ENCODE data around the gene CISTR.
A peak's percentile ranks its signal among the peaks of the same experiment; 100 is the strongest.

CISTR gene

GRCh38 chr12:53759261-53759660 lies 7.5 kb upstream of the CISTR start:
- Histone ChIP-seq H3K4me3 (ENCODE audit: low read depth, low read length) (no peak overlapping the region), H3K4me1 (ENCODE audit: control insufficient read depth, insufficient read depth, low read length) (peaks cover 16% of the 10 kb centered on the region), H3K27ac (ENCODE audit: extremely low read depth, low read depth, low read length) (no peak overlapping the region), H3K9me3 (ENCODE audit: control insufficient read depth, insufficient read depth, low read depth, low read length) (no peaks in the 10 kb centered on the region), H3K36me3 (ENCODE audit: control insufficient read depth in 2 of 2, insufficient read depth in 1 of 2, low read length in 2 of 2) (no peaks in the 10 kb centered on the region)
- POLR2A ChIA-PET = no interaction called here
- CTCF ChIA-PET = interaction anchor here (11.4 kb wide), 1 partner anchor 14 kb away, joined by 172 read pairs; no protein-coding TSS in a partner anchor
- TF ChIP-seq ZBTB17 (tag by site-specific recombination; IDR thresholded peaks at IDR 0.05) = 0 out of 2 replicates have a peak, but pooled peaks have one; percentile 25
- no peak for TF ChIP-seq ZNF529 (tag by site-specific recombination; IDR thresholded peaks at IDR 0.05; ENCODE audit: insufficient replicate concordance)

- H3K4me3 ChIP-seq (ENCODE audit: low read depth, low read length) = no peak overlapping the region
- H3K36me3 ChIP-seq (ENCODE audit: control insufficient read depth in 2 of 2, insufficient read depth in 1 of 2, low read length in 2 of 2) = no peaks in the 10 kb centered on the region
- H3K27ac ChIP-seq (ENCODE audit: extremely low read depth, low read depth, low read length) = no peak overlapping the region
- peaks cover 16% of the 10 kb centered on the region for H3K4me1 ChIP-seq (ENCODE audit: control insufficient read depth, insufficient read depth, low read length)
- CTCF ChIA-PET = interaction anchor here (0.8 to 11.4 kb wide), 4 partner anchors 10 to 56 kb away, joined by 3 to 172 read pairs (median 21); no protein-coding TSS in a partner anchor
- TF ChIP-seq ZSCAN23 (tag by site-specific recombination; IDR thresholded peaks at IDR 0.05) = no peak
- no peak for TF ChIP-seq MYNN (tag by site-specific recombination; IDR thresholded peaks at IDR 0.05; ENCODE audit: borderline replicate concordance)
- peak; percentile 68 for TF ChIP-seq ZNF366 (tag by site-specific recombination; conservative IDR thresholded peaks at IDR 0.05)
- TF ChIP-seq ZNF341 (tag by site-specific recombination; IDR thresholded peaks at IDR 0.05; ENCODE audit: low read depth) = 0 out of 2 replicates have a peak, but pooled peaks have one; percentile 10
- TF ChIP-seq ZNF138 (tag by site-specific recombination; IDR thresholded peaks at IDR 0.05; ENCODE audit: borderline replicate concordance) = no peak
- TF ChIP-seq GLIS1 (tag by site-specific recombination; IDR thresholded peaks at IDR 0.05) = no peak
- no peak for TF ChIP-seq ZNF211 (tag by site-specific recombination; IDR thresholded peaks at IDR 0.05; ENCODE audit: low read depth)
- TF ChIP-seq ZNF707 (tag by site-specific recombination; IDR thresholded peaks at IDR 0.05) = no peak
- no peaks in the 10 kb centered on the region for H3K9me3 ChIP-seq (ENCODE audit: control insufficient read depth, insufficient read depth, low read depth, low read length)
- POLR2A ChIA-PET = no interaction called here
These were observed 6.9 kb upstream of the CISTR start for GRCh38 chr12:53758730-53759103.

GRCh38 chr12:53758081-53758729 lies 6.4 kb upstream of the CISTR start:
- POLR2A ChIA-PET = interaction anchor here (1.0 kb wide), 2 partner anchors 11 to 180 kb away, joined by 3 read pairs; partner anchors contain the start of gene HOXC13
- TF ChIP-seq AEBP2 (tag by site-specific recombination; IDR thresholded peaks at IDR 0.05; ENCODE audit: borderline replicate concordance) = no peak
- TF ChIP-seq PRDM10 (tag by site-specific recombination; IDR thresholded peaks at IDR 0.05) = peak; percentile 56
- TF ChIP-seq ZNF488 (tag by site-specific recombination; IDR thresholded peaks at IDR 0.05) = no peak
- TF ChIP-seq ZNF223 (tag by site-specific recombination; IDR thresholded peaks at IDR 0.05) = no peak
- TF ChIP-seq ZNF704 (tag by site-specific recombination; IDR thresholded peaks at IDR 0.05) = no peak
- no peak for TF ChIP-seq ZNF777 (tag by site-specific recombination; IDR thresholded peaks at IDR 0.05; ENCODE audit: borderline replicate concordance)
- TF ChIP-seq ZNF792 (tag by site-specific recombination; IDR thresholded peaks at IDR 0.05) = no peak
- TF ChIP-seq ZNF398 (tag by site-specific recombination; IDR thresholded peaks at IDR 0.05) = peak; percentile 31; the same call in 1 of the 2 replicates
- TF ChIP-seq YY2 (tag by site-specific recombination; IDR thresholded peaks at IDR 0.05) = no peak
- no peak for TF ChIP-seq ZFP37 (tag by site-specific recombination; IDR thresholded peaks at IDR 0.05)

More at GRCh38 chr12:53758081-53758729, 6.4 kb upstream of the CISTR start:
- CTCF ChIA-PET = interaction anchor here (0.6 to 11.4 kb wide), 23 partner anchors 8 to 460 kb away, joined by 3 to 172 read pairs (median 7); partner anchors contain the start of genes HOXC10 and HOXC13
- no peaks in the 10 kb centered on the region for H3K9me3 ChIP-seq (ENCODE audit: control insufficient read depth, insufficient read depth, low read depth, low read length)
- no peak overlapping the region for H3K4me3 ChIP-seq (ENCODE audit: low read depth, low read length)
- H3K4me1 ChIP-seq (ENCODE audit: control insufficient read depth, insufficient read depth, low read length) = peaks cover 16% of the 10 kb centered on the region
- H3K36me3 ChIP-seq (ENCODE audit: control insufficient read depth in 2 of 2, insufficient read depth in 1 of 2, low read length in 2 of 2) = no peaks in the 10 kb centered on the region
- H3K27ac ChIP-seq (ENCODE audit: extremely low read depth, low read depth, low read length) = no peak overlapping the region

All from HEK293 (cell line).